Aorta (tissue), 5 donors: Measurements from ENCODE around the gene UXS1. TPM values are rescaled to one million over a fixed set of nuclear protein-coding genes. Genes with fewer than 3 reads are reported as not detected.

Experiments used
- ATAC-seq: fragments of 200-7000 bp; cut with Tn5 transposase; one replicate; pipeline ENCODE4 v1.9.1; 2022; ENCODE audit warnings: moderate library complexity; ENCODE audit not compliant: low FRiP score
- DNase-seq, 2 donors: peaks; one replicate each; pipeline ENCODE4 v3.0.0-alpha.2; 2020
- H3K27ac ChIP-seq, 2 donors: one replicate each; pipeline ENCODE4 v1.5.1; 2013; ENCODE audit warnings: low read length in 2 of 2, mild to moderate bottlenecking in 2 of 2, moderate library complexity in 2 of 2, control low read depth in 1 of 2, inconsistent platforms in 1 of 2, low read depth in 1 of 2
- H3K27me3 ChIP-seq, 2 donors: one replicate each; pipeline ENCODE4 v1.6.1; 2013; ENCODE audit warnings: control low read depth in 1 of 2, low read length in 1 of 2, mild to moderate bottlenecking in 1 of 2, moderate library complexity in 1 of 2; ENCODE audit not compliant: insufficient read depth in 2 of 2, control insufficient read depth in 1 of 2
- H3K36me3 ChIP-seq, 2 donors: one replicate each; pipeline ENCODE4 v1.6.1; 2013; ENCODE audit warnings: control low read depth in 1 of 2, low read length in 1 of 2, mild to moderate bottlenecking in 1 of 2; ENCODE audit not compliant: insufficient read depth in 2 of 2, control insufficient read depth in 1 of 2
- H3K4me1 ChIP-seq, 2 donors: one replicate each; pipeline ENCODE4 v1.6.1; 2013; ENCODE audit warnings: low read length in 2 of 2, control low read depth in 1 of 2, mild to moderate bottlenecking in 1 of 2, moderate library complexity in 1 of 2; ENCODE audit not compliant: insufficient read depth in 2 of 2, control insufficient read depth in 1 of 2
- H3K4me3 ChIP-seq, 2 donors: one replicate each; pipeline ENCODE4 v1.5.1; 2013; ENCODE audit warnings: low read length in 2 of 2, control low read depth in 1 of 2, mild to moderate bottlenecking in 1 of 2
- H3K9me3 ChIP-seq: one replicate; pipeline ENCODE4 v1.6.1; 2013; ENCODE audit warnings: mild to moderate bottlenecking, low read length; ENCODE audit not compliant: control insufficient read depth
- WGBS, 2 donors: extraction: QIAGEN DNeasy Blood & Tissue Kit; methylation state at CpG; one replicate each; pipeline ENCODE4 v1.1.7; 2013; 5-methylcytosine and 5-hydroxymethylcytosine counted together
- intact Hi-C, 2 donors: fragments of 100-400 bp; cut with DNase I; formaldehyde crosslinking; loops; one replicate each; pipeline versions ENCODE4 v1.14.2 to v1.15.0; 2022
- polyA plus RNA-seq, 2 donors: library from polyadenylated mRNA; stranded (reverse); fragments of 200-250 nt; gene quantifications; one replicate each; pipeline ENCODE4 v1.2.3, GENCODE V29; 2013
- total RNA-seq, 2 donors: library from RNA; stranded (reverse); fragmentation: NEBNext Ultra II Directional; extraction: Animal tissue kit (Norgen Biotek cat#: 25700); gene quantifications; one replicate each; pipeline ENCODE4 v1.2.1, GENCODE V29; 2021
- donor health status: healthy with polysubstance abuse.
- donor health status: Bipolar disorder and iron deficiency.
- donor health status: DM: no; HTN: no; CAD: no.
- donor health status: DM: no; HTN: no; CAD: no.
- donor health status: DM: yes; HTN: yes; CAD: no.

Gene UXS1
- total and polyA plus RNA-seq, 4 donors = 10.5 to 29.3 (median 16.5) TPM

GRCh38 chr2:106161938-106162820 lies 31.9 kb downstream of the UXS1 start:
- 94% methylated on average over 11 of the region's 11 CpGs for WGBS, 2 donors

DNA sequence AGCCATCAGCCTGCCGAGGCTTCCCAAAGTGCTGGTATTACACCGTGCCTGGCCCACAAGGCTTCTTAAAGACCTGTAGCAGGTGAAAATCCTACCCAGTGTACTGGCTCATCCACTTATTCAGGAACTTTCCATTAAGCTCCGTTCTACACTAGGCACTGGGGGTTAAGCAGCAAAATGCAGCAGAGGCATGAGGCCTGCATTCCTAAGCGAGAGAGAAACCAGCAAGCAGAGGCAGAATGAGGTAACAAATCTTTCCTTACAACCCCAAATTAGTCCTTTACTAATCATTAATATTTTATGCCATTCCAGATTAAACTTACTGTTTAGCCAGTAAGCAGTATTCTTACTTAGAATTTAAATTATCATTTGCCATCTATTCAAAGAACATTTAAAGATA lies 32.8 kb downstream of the UXS1 start:
- H3K36me3 ChIP-seq = peaks cover 3 to 6% of the 10 kb centered on the region in 2 donors
- WGBS, 2 donors = 79 to 92% methylated on average over 4 of the region's 4 CpGs
- no peaks in the 10 kb centered on the region for H3K9me3 ChIP-seq
- no peak overlapping the region for H3K27ac ChIP-seq
- H3K4me1 ChIP-seq = no peaks in the 10 kb centered on the region
- no peaks in the 10 kb centered on the region for H3K27me3 ChIP-seq
- no peak for ATAC-seq
- DNase-seq = no peak
- intact Hi-C loops = no loop called here
- H3K4me3 ChIP-seq = no peak overlapping the region

More at GRCh38 chr2:106161938-106162820, 31.9 kb downstream of the UXS1 start:
- Histone ChIP-seq H3K4me3 (no peak overlapping the region), H3K9me3 (no peaks in the 10 kb centered on the region), H3K36me3 (peaks cover 3 to 6% of the 10 kb centered on the region in 2 donors), H3K27ac (no peak overlapping the region), H3K4me1 (no peaks in the 10 kb centered on the region), H3K27me3 (no peaks in the 10 kb centered on the region)
- intact Hi-C loops = no loop called here
- ATAC-seq (no peak), DNase-seq (no peak)

DNA sequence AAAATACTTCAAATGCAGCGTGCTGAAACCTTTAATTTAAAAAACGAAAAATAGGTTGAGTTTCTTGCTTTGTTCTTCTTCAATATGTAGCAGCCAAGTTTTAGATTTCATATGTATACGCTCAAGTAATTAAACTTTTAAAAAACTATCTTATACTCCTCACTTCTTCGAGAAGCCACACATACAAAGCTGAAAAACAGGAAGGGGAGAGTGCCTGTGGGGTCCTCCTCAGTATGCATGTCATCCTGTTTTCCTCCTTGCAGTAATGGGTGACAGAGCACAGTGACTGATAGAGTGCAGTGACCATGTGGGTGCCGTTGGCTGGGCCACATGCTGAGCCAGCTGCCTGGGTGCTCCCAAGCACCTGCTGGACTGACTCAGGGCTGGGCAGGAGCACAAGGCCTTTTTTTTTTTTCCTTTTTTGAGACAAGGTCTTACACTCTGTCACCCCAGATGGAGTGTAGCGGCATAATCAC lies 33.3 kb downstream of the UXS1 start:
- 86 to 87% methylated on average over 6 of the region's 6 CpGs for WGBS, 2 donors
- H3K9me3 ChIP-seq = no peaks in the 10 kb centered on the region
- H3K4me1 ChIP-seq = no peaks in the 10 kb centered on the region
- H3K27ac ChIP-seq = no peak overlapping the region
- DNase-seq (no peak), ATAC-seq (no peak)
- no peak overlapping the region for H3K4me3 ChIP-seq
- H3K36me3 ChIP-seq = peaks cover 3 to 6% of the 10 kb centered on the region in 2 donors
- no peaks in the 10 kb centered on the region for H3K27me3 ChIP-seq
- intact Hi-C loops = no loop called here

GRCh38 chr2:106159866-106160785 lies 34.0 kb downstream of the UXS1 start:
- Histone ChIP-seq H3K4me3 (no peak overlapping the region), H3K36me3 (peaks cover 3 to 6% of the 10 kb centered on the region in 2 donors), H3K9me3 (no peaks in the 10 kb centered on the region), H3K4me1 (no peaks in the 10 kb centered on the region), H3K27ac (no peak overlapping the region), H3K27me3 (no peaks in the 10 kb centered on the region)
- 89 to 93% methylated on average over 31 of the region's 31 CpGs for WGBS, 2 donors
- intact Hi-C loops = no loop called here
- ATAC-seq = no peak
- no peak for DNase-seq

DNA sequence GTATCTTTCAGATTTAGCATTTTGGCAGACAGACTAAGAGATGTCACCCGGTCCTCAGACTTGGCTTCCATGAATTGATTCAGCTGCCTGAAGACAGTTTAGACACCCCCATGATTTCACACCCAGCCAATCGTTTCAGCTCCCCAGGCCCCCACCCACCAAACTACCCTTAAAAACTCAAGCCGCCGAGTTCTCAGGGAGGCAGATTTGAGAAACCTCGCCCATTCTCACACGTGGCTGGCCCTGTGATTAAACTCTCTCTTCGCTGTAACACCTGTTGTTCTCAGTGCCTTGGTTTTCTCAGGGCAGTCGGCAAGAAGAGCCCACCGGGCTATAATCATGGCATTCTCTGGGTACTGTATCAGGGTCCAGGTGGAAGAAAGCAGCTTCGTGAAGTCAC lies 35.2 kb downstream of the UXS1 start:
- H3K4me1 ChIP-seq = no peaks in the 10 kb centered on the region
- ATAC-seq (no peak), DNase-seq (no peak)
- no peaks in the 10 kb centered on the region for H3K27me3 ChIP-seq
- no peak overlapping the region for H3K4me3 ChIP-seq
- intact Hi-C loops = no loop called here
- 83 to 88% methylated on average over 10 of the region's 10 CpGs for WGBS, 2 donors
- no peak overlapping the region for H3K27ac ChIP-seq
- peaks cover 8 to 10% of the 10 kb centered on the region in 2 donors for H3K36me3 ChIP-seq
- H3K9me3 ChIP-seq = peaks cover 4% of the 10 kb centered on the region

GRCh38 chr2:106158131-106158530 lies 36.0 kb downstream of the UXS1 start:
- 88 to 94% methylated on average over 4 of the region's 4 CpGs for WGBS, 2 donors
- DNase-seq = no peak
- Histone ChIP-seq H3K9me3 (peaks cover 4% of the 10 kb centered on the region), H3K4me3 (no peak overlapping the region), H3K27me3 (no peaks in the 10 kb centered on the region), H3K4me1 (no peaks in the 10 kb centered on the region), H3K36me3 (peaks cover 8 to 10% of the 10 kb centered on the region in 2 donors), H3K27ac (no peak overlapping the region)
- intact Hi-C loops = no loop called here
- no peak for ATAC-seq

DNA sequence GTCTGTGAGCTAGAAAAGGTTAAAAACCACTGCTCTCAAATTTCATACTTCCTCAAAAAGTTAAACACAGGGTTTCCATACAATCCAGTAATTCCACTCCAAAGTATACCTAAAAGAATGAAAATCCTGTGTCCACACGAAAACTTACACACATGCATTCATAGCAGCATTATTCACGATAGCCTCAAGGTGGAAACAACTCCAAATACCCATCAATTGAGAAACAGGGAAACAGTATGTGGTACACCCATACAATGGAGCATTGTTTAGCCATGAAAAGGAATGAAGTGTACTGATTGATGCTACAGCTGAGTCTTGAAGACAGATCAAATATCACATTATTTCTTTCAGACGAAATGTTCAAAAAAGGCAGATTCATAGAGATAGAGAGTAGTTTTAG lies 36.7 kb downstream of the UXS1 start:
- Histone ChIP-seq H3K27me3 (no peaks in the 10 kb centered on the region), H3K9me3 (peaks cover 4% of the 10 kb centered on the region), H3K27ac (no peak overlapping the region), H3K36me3 (peaks cover 8 to 10% of the 10 kb centered on the region in 2 donors), H3K4me3 (no peak overlapping the region), H3K4me1 (no peaks in the 10 kb centered on the region)
- DNase-seq (no peak), ATAC-seq (no peak)
- WGBS, 2 donors = 93 to 94% methylated on average over 3 of the region's 3 CpGs
- intact Hi-C loops = no loop called here

DNA sequence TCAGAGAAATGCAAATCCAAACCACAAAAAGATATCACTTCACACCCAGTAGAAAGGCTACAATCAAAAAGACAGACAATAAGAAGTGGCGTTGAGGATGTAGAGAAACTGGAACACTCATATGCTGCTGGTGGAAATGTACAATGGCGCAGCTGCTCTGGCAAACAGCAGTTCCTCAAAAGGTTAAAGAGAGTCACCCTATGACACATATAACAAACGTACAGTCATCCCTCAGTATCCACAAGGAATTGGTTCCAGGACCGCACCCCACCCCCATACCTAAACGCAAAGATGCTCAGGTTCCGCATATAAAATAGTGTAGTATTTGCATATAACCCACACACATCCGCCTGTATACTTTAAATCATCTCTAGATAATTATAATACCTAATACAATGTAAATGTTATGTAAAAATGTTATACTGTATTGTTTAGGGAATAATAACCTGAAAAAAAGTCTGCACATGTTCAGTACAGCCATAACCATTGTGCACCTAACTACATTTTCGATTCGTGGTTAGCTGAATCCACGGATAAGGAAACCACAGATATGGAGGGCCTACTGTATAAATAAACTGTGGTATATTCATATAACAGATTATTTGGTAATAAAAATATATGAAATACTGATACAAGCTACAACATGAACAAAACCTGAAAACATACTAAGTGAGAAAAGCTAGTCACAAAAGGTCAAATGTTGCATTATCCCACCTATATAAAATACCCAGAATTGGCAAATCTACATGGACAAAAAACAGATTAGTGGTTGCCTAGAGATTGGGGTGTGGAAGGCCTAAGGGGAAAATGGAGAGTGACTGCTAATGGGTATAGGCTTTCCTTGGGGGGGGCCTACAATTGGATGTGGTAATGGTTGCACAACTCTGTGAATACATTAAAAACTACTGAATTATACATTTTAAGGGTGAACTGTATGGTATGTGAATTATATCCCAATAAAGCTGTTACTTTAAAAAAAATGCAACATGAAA lies 37.5 kb downstream of the UXS1 start:
- H3K36me3 ChIP-seq = peaks cover 8 to 10% of the 10 kb centered on the region in 2 donors
- no peaks in the 10 kb centered on the region for H3K27me3 ChIP-seq
- H3K4me1 ChIP-seq = no peaks in the 10 kb centered on the region
- H3K4me3 ChIP-seq = no peak overlapping the region
- ATAC-seq (no peak), DNase-seq (no peak)
- H3K27ac ChIP-seq = no peak overlapping the region
- peaks cover 4% of the 10 kb centered on the region for H3K9me3 ChIP-seq
- intact Hi-C loops = no loop called here
- 95 to 96% methylated on average over 10 of the region's 10 CpGs for WGBS, 2 donors
